Measurements from ENCODE around the gene RBM23.

Gene RBM23

GRCh38 chr14:22888662-22889061, 30.3 kb downstream of the RBM23 start:
- in situ Hi-C loops (cut with HindIII; ENCODE audit: low sequenced_read_pairs) = no loop called here

DNA sequence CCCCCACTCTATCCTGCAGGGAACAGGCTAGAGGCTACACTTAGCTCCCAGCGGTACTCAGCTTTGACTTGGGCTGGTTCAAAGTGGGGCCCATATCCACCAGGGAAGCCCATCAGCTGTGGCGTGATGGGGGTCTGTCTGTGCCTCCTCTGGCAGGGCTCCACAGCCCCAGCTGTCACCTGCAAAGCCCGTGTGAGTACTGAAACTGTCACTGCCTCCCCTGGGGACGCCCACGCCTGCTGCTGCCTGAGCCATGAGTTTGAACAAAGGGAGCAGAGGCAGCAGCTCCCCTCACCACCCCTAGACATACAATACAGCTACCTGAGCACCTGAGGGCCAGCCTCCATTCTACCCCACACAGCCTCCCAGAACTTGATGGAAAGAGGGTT, 31.0 kb downstream of the RBM23 start:
- in situ Hi-C loops (cut with HindIII; ENCODE audit: low sequenced_read_pairs) = no loop called here

- in situ Hi-C loops (cut with HindIII; ENCODE audit: low sequenced_read_pairs) = no loop called here
These were observed 31.5 kb downstream of the RBM23 start for GRCh38 chr14:22887260-22887989.

DNA sequence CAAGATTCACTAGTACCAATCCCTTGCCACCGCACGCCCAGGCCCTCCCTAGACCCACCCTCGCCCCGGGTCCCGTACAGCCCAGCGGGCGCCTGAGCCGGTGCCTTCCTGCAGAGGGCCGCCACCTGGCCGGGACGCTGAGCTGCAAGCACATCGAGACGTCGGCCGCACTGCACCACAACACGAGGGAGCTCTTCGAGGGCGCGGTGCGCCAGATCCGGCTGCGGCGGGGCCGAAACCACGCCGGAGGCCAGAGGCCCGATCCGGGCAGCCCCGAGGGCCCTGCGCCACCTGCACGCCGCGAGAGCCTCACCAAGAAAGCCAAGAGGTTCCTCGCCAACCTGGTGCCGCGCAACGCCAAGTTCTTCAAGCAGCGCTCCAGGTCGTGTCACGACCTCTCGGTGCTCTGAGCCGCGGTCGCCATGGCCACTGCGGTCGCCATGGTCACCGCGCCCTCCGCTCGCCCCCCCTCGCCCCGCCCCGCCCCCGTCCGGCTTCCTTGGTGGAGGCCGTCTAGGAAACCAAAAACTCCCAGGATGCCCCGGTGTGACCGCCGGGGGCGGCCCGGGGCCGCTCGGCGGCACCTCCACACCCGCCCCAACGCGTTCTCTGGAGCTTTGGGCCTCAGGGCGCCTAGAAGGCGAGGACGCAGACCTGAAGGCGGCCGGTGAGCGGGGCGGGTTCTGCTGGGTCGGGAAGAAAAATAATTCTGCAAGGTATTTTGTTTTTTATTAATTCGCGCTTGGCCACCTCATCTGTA, 32.3 kb downstream of the RBM23 start:
- in situ Hi-C loops (cut with HindIII; ENCODE audit: low sequenced_read_pairs) = no loop called here

GRCh38 chr14:22885975-22886374, 33.0 kb downstream of the RBM23 start:
- in situ Hi-C loops (cut with HindIII; ENCODE audit: low sequenced_read_pairs) = no loop called here

GRCh38 chr14:22884738-22885523, 34.0 kb downstream of the RBM23 start:
- in situ Hi-C loops (cut with HindIII; ENCODE audit: low sequenced_read_pairs) = no loop called here

DNA sequence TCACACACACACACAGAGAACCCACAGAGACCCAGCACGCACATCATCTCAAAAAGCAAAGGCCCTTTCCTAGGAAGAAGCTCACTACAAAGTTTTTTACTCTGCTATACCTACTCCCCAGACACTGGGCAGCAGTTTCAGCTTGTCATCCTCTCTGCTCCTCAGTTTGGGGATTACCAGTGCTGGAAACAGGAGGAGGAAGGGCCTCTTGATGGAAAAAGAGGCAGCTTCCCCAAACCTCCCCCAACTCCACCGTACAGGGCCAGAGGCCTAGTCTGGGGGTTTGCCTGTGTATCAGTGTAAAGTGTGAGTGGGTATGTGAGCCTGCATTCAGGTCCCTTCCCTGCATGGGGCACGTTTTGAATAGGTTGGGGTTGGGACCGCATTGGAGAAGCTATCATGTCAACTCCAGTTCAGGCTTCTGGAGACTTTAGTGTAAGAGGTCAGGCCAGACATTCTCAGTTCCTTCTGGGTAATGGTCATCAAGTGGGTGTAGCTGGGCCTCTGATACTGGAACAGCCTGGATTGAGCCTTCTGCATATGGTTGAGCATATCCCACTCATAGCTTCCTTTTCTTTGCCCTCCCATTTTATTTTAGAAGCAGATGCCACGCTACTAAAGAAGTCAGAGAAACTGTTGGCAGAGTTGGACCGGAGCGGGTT, 34.7 kb downstream of the RBM23 start:
- in situ Hi-C loops (cut with HindIII; ENCODE audit: low sequenced_read_pairs) = no loop called here

GRCh38 chr14:22883173-22883976, 35.6 kb downstream of the RBM23 start, which contains the start of gene REM2:
Gene REM2, plus strand, starts transcription at chr14:22883222. Its CDS starts 66 bp downstream, at chr14:22883288.
- in situ Hi-C loops (cut with HindIII; ENCODE audit: low sequenced_read_pairs) = no loop called here

DNA sequence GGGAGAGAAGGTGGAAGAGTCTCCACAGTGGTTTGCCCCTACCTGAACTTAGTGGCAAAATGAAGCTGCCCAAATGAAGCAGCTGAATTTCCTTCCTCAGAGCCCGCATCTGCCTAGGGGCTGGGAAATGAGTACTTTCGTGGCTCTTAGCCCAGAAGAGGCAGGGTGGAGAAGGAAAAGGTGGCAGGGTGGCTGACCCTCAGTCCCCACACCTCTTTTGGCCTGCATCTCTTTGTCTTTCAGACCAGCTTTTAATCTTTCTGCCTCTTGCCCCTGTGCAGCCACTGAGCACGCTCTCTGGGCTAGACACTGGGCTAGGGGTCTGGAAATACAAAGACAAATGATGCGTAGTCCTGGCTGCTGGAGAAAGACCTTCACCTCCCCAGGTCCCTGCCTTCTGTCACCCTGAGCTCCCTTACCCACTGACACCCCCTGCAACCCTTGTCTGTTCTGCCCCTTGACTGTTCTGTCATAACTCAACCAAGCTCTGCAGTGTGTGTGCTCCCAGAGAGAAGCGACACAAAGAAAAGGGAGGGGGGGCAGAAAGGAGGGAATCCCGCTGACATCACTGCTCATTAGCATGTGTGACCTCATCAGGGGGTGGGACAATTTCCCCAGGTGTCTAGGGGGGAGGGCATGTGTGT, 36.3 kb downstream of the RBM23 start:
- in situ Hi-C loops (cut with HindIII; ENCODE audit: low sequenced_read_pairs) = no loop called here

DNA sequence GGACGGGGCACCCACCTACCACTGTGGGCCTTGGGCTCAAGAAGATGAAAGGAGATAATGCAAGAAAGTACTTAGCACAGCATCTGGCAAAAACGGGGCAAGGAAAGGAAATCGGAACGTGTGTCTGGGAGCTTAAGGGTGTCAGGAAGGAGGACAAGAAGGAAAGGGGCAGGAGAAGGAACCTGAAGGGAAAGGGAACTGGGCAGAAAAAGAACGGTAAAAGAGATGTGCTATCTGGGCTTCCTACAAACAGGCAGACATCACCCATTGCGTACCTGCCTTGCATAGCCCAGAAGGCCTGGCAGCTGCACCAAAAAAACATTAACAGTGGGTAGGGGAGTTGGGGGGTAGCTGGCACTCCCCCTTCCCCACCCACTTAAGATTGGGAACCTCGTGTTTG, 36.9 kb downstream of the RBM23 start:
- in situ Hi-C loops (cut with HindIII; ENCODE audit: low sequenced_read_pairs) = no loop called here

DNA sequence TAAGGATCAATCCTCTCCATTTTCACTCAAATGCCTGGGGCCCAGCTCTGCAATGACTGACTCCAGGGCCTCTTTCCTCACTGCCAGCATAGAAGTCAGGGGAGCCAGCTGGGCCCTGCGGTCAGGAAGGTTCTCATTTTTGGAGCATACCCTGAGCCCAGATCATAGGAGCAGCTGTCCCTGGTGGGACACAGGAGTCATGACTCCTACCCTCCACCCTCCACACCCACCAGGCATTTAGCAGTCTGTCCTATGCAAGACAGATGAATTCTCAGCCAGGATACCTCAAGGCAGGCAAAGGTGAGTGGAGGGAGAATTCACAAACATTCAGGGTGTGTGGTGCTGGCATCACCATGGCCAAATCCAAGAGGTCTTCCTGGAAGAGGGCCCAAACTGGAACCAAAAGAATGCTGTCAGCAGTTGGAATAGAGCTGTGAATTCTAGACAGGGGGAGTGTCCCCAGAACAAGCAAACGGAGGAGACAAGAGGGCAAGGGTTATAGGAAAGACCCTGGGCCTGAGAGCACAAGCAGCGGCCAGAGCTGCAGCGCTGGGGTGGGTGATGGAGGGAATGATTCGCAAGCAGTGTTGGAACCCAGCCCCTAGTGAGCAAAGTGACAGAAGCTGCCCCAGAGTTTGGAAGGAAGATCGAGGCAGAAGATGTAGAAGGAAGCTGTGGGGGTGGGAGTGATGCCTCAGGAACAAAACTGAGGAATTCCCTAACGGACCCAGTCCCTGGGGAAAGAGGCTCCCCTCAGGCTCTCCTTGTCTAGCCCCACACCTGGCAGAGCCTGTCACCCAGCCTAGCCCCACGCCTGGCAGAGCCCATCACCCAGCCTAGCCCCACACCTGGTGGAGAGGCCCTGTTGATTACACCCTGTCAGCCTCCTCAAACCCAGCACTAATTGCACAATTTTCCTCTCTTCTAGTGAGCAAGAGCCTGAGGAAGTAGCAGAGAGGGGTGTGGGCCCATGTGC, 40.4 kb downstream of the RBM23 start:
- in situ Hi-C loops (cut with HindIII; ENCODE audit: low sequenced_read_pairs) = no loop called here

DNA sequence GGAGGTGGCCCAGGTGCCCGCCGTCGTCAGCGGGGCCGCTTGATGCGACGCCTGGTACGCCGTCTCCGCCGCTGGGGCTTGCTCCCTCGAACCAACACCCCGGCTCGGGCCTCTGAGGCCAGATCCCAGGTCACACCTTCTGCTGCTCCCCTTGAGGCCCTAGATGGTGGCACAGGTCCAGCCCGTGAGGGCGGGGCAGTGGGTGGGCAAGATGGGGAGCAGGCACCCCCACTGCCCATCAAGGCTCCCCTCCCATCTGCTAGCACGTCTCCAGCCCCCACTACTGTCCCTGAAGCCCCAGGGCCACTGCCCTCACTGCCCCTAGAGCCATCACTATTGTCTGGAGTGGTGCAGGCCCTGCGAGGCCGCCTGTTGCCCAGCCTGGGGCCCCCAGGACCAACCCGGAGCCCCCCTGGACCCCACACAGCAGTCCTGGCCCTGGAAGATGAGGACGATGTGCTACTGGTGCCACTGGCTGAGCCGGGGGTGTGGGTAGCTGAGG, 41.9 kb downstream of the RBM23 start:
- in situ Hi-C loops (cut with HindIII; ENCODE audit: low sequenced_read_pairs) = no loop called here

DNA sequence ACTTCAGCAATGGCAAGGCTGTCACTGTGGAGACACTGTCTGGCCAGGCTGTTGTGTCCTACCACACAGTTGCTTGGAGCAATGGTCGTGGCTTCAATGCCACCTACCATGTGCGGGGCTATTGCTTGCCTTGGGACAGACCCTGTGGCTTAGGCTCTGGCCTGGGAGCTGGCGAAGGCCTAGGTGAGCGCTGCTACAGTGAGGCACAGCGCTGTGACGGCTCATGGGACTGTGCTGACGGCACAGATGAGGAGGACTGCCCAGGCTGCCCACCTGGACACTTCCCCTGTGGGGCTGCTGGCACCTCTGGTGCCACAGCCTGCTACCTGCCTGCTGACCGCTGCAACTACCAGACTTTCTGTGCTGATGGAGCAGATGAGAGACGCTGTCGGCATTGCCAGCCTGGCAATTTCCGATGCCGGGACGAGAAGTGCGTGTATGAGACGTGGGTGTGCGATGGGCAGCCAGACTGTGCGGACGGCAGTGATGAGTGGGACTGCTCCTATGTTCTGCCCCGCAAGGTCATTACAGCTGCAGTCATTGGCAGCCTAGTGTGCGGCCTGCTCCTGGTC, 43.1 kb downstream of the RBM23 start:
- in situ Hi-C loops (cut with HindIII; ENCODE audit: low sequenced_read_pairs) = no loop called here

GRCh38 chr14:22875003-22875747, 43.8 kb downstream of the RBM23 start:
- in situ Hi-C loops (cut with HindIII; ENCODE audit: low sequenced_read_pairs) = no loop called here

GRCh38 chr14:22872833-22873520, 46.0 kb downstream of the RBM23 start:
- in situ Hi-C loops (cut with HindIII; ENCODE audit: low sequenced_read_pairs) = no loop called here

DNA sequence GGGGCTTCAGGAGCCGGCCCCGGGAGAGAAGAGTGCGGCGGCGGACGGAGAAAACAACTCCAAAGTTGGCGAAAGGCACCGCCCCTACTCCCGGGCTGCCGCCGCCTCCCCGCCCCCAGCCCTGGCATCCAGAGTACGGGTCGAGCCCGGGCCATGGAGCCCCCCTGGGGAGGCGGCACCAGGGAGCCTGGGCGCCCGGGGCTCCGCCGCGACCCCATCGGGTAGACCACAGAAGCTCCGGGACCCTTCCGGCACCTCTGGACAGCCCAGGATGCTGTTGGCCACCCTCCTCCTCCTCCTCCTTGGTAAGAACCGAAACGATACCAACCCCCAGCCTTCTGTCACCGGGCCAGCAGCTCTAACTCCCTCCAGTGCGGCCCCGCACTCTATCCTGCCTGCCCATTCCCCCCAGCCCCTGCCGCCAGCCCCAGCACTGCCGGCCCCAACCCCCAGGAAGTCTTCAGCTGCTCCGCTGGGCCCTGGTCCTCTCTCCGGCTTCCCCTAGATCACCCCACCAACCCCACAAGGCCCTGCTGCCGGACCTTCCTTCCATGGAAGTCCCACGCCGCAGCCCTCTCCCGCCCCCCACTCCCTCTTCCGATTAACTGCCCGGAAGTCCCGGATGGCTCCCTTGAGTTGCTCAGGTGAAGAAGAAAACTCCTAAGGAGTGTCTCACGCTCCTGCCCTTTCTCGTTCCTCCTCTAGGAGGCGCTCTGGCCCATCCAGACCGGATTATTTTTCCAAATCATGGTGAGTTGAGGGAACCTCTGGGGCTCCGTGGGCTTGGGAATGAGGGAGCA, 46.7 kb downstream of the RBM23 start:
- in situ Hi-C loops (cut with HindIII; ENCODE audit: low sequenced_read_pairs) = no loop called here

All from endothelial cell of hepatic sinusoid (primary cell).